Coronary artery (tissue), 2 donors: ENCODE results near the gene SIGLEC12.
A peak's percentile ranks its signal among the peaks of the same experiment; 100 is the strongest.
"Not testable (repeated sequence)": the region's sequence is repeated elsewhere in the genome, so short reads cannot be mapped to it uniquely, and the experiment has no call there.

Experiments used
- DNase-seq: peaks from one replicate; pipeline ENCODE4 v3.0.0-alpha.2; 2017; ENCODE audit warnings: low spot score
- H3K27ac ChIP-seq, 2 donors: fragments of 200-600 bp; sonication (generic); one replicate each; pipeline ENCODE4 v1.5.1; 2016 to 2019
- H3K4me3 ChIP-seq: fragments of 200-600 bp; sonication (generic); 2 replicates; pipeline ENCODE4 v1.5.1; 2016; ENCODE audit warnings: mild to moderate bottlenecking, moderate library complexity
- TF ChIP-seq, protein P1 (sequence below): fragments of 200-600 bp; sonication (generic); IDR thresholded peaks from one replicate; pipeline ENCODE4 v1.5.1; 2019; ENCODE audit warnings: antibody characterized with exemption

Gene SIGLEC12

DNA sequence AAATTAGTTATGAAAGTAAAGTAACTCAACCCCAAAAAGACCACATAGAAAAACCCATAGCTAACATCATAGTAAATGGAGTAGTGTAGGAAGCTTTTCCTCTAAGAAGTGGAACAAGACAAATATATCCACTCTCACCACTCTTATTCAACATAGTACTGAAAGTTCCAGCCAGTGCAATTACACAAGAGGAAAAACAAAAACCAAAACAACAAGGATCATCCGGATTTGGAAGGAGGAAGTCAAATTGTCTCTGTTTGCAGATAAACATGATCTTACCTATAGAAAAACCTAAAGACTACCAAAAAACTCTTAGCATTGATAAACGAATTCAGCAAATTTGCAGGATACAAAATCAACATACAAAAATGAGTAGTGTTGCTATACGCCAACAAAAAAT is 34.9 kb downstream of the SIGLEC12 start:
- no peak overlapping the region for H3K27ac ChIP-seq
- no peak overlapping the region for H3K4me3 ChIP-seq
- TF ChIP-seq, protein P1, sequence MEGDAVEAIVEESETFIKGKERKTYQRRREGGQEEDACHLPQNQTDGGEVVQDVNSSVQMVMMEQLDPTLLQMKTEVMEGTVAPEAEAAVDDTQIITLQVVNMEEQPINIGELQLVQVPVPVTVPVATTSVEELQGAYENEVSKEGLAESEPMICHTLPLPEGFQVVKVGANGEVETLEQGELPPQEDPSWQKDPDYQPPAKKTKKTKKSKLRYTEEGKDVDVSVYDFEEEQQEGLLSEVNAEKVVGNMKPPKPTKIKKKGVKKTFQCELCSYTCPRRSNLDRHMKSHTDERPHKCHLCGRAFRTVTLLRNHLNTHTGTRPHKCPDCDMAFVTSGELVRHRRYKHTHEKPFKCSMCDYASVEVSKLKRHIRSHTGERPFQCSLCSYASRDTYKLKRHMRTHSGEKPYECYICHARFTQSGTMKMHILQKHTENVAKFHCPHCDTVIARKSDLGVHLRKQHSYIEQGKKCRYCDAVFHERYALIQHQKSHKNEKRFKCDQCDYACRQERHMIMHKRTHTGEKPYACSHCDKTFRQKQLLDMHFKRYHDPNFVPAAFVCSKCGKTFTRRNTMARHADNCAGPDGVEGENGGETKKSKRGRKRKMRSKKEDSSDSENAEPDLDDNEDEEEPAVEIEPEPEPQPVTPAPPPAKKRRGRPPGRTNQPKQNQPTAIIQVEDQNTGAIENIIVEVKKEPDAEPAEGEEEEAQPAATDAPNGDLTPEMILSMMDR: no peak
- DNase-seq: no peak

GRCh38 chr19:51463976-51464581 is 37.5 kb downstream of the SIGLEC12 start:
- not testable (repeated sequence) for H3K27ac ChIP-seq, DNase-seq, H3K4me3 ChIP-seq

GRCh38 chr19:51462681-51463080 is 38.9 kb downstream of the SIGLEC12 start:
- Histone ChIP-seq H3K27ac (no peak overlapping the region), H3K4me3 (no peak overlapping the region)
- TF ChIP-seq, protein P1: no peak
- DNase-seq: peak; percentile 53

GRCh38 chr19:51462276-51462675 is 39.3 kb downstream of the SIGLEC12 start:
- TF ChIP-seq, protein P1: no peak
- no peak for DNase-seq
- no peak overlapping the region for H3K27ac ChIP-seq

GRCh38 chr19:51461723-51462161 is 39.9 kb downstream of the SIGLEC12 start:
- peak; percentile 61 for DNase-seq
- TF ChIP-seq, protein P1: no peak
- Histone ChIP-seq H3K27ac (no peak overlapping the region), H3K4me3 (no peak overlapping the region)

More at GRCh38 chr19:51462276-51462675, 39.3 kb downstream of the SIGLEC12 start:
- H3K4me3 ChIP-seq: no peak overlapping the region

- DNase-seq: peak; percentile 57
- TF ChIP-seq, protein P1: no peak
- no peak overlapping the region for H3K27ac ChIP-seq
- H3K4me3 ChIP-seq: peak overlapping the region; percentile 40
These were observed 41.2 kb downstream of the SIGLEC12 start for GRCh38 chr19:51460164-51460992.

GRCh38 chr19:51458899-51459505 is 42.6 kb downstream of the SIGLEC12 start:
- DNase-seq: peak; percentile 49
- Histone ChIP-seq H3K4me3 (no peak overlapping the region), H3K27ac (no peak overlapping the region)
- TF ChIP-seq, protein P1: no peak
